RWPE1 (cell line): ENCODE data around the gene ZFYVE9.
A peak's percentile ranks its signal among the peaks of the same experiment; 100 is the strongest.

Experiments
- CTCF ChIA-PET: fragments of 350-600 bp; sonication (Branson Sonifier 250); formaldehyde crosslinking; extraction: SDS; loops from one replicate; lab custom pipeline; 2021; lab: Yijun Ruan, JAX
- POLR2A ChIA-PET: fragments of 400-600 bp; formaldehyde crosslinking; extraction: SDS; loops from one replicate; lab custom pipeline; 2020; ENCODE audit warnings: antibody characterized with exemption; ENCODE audit not compliant: low non-redundant PET; lab: Yijun Ruan, JAX
- DNase-seq: peaks from one replicate; pipeline ENCODE4 v3.0.0; 2012; ENCODE audit warnings: low spot score
- H3K27ac ChIP-seq: fragments of 450-650 bp; 2 replicates; pipeline ENCODE4 v1.5.1; 2017
- TF ChIP-seq, protein P1 (sequence below): fragments of 450-650 bp; conservative IDR thresholded peaks from 2 replicates; pipeline ENCODE4 v1.5.1; 2017; ENCODE audit warnings: low read depth, mild to moderate bottlenecking

The ZFYVE9 gene

DNA sequence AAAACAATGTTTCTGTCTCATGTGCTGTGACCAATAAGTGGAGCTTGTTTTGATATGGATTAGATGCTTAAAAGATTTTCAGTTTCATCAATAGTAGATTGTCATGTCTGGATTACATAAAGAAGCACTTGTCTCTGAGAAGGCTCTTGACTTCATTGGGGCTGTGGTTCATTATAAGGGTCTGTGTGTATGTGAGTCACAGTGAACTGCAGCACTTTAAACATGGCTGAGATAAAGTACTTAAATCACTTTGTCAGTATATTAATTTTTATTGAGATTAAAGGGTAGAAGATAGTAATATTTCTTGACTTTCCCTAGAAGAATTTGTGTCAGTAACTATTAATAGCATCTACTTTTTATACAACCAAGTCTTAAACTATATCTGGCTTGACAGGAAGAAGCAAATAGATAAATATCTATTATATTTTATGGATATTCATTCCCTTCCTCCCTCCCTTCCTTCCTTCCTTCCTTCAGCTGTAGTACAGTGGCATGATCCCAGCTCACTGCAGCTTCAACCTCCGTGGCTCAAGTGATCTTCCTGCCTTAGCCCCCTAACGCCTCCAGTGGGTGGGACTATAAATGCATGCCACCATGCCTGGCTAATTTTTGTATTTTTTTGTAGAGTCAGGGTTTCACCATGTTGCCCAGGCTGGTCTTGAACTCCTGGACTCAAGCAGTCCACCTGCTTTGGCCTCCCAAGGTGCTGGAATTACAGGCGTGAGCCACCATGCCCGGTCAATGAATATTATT, 48.8 kb downstream of the ZFYVE9 start:
- TF ChIP-seq, protein P1, sequence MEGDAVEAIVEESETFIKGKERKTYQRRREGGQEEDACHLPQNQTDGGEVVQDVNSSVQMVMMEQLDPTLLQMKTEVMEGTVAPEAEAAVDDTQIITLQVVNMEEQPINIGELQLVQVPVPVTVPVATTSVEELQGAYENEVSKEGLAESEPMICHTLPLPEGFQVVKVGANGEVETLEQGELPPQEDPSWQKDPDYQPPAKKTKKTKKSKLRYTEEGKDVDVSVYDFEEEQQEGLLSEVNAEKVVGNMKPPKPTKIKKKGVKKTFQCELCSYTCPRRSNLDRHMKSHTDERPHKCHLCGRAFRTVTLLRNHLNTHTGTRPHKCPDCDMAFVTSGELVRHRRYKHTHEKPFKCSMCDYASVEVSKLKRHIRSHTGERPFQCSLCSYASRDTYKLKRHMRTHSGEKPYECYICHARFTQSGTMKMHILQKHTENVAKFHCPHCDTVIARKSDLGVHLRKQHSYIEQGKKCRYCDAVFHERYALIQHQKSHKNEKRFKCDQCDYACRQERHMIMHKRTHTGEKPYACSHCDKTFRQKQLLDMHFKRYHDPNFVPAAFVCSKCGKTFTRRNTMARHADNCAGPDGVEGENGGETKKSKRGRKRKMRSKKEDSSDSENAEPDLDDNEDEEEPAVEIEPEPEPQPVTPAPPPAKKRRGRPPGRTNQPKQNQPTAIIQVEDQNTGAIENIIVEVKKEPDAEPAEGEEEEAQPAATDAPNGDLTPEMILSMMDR = no peak
- CTCF ChIA-PET = no interaction called here
- no peak for DNase-seq
- no peak overlapping the region for H3K27ac ChIP-seq
- POLR2A ChIA-PET = no interaction called here

DNA sequence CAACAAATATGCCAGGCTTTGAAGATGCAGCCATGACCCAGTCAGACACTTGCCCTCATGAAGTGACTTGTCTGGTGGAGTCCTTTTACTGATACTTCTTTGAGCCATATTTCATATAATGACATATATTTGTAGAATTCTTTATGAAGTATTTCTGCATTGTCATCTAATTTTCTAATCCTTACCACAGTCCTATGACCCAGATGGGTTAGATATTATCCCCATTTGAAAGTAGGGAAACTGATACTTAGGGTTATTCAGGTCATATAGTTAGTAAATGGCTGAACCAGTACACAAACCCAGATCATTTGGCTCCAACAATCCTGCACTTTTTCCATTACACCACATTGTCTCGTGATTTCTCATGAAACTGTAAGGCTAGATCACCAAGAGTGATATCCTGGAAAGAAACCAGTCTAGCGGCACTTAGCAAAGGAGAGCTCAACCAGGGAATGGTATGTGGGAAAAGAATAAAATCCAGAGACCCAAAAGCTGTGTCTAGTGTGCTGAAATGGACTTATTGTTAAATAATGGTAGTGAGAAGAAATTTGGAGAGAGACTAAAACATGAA, 49.6 kb downstream of the ZFYVE9 start:
- TF ChIP-seq, protein P1 = no peak
- H3K27ac ChIP-seq = no peak overlapping the region
- ChIA-PET CTCF (no interaction called here), POLR2A (no interaction called here)
- DNase-seq = no peak

DNA sequence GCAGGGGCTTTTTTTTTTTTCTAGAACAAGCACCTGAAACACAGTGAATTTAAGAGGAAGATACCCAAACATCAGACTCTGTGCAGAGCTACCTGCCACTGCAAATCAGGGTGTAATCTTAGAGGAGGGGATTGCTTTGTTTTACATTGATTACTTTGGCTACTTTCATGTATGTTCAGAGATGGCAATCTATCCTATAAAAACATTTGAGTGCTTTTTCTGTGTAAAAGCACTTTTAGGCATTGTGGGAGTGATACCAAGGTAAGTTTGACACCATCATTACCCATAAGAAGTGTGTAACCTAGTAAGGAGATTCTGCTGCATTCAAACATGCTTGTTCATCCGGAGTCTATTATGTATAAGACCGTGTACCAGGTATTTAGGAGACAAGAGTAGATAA, 50.1 kb downstream of the ZFYVE9 start:
- ChIA-PET POLR2A (no interaction called here), CTCF (interaction anchor here (0.6 kb wide), 1 partner anchor 36 kb away, joined by 6 read pairs; no protein-coding TSS in a partner anchor)
- TF ChIP-seq, protein P1 = no peak
- no peak overlapping the region for H3K27ac ChIP-seq
- no peak for DNase-seq

DNA sequence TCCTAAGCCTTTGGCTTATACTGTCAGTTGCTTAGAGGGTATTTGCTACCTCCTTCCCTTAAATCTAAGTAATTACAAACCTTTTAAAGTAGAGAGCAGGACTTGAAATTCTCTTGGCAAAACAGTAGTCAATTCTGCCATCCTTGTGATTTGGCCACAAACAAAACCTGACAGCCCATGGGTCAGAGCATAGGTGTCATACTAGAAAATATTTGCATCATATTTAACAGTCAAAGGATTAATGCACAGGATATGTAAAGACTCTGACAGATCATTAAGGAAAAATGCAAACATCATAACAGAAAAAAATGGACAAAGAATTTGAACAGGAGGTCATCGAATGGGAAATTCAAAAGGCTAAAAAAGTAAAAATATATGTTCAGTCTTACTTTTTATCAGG, 50.5 kb downstream of the ZFYVE9 start:
- CTCF ChIA-PET = interaction anchor here (0.6 kb wide), 1 partner anchor 36 kb away, joined by 6 read pairs; no protein-coding TSS in a partner anchor
- POLR2A ChIA-PET = no interaction called here
- no peak overlapping the region for H3K27ac ChIP-seq
- TF ChIP-seq, protein P1 = no peak
- peak; percentile 50 for DNase-seq

DNA sequence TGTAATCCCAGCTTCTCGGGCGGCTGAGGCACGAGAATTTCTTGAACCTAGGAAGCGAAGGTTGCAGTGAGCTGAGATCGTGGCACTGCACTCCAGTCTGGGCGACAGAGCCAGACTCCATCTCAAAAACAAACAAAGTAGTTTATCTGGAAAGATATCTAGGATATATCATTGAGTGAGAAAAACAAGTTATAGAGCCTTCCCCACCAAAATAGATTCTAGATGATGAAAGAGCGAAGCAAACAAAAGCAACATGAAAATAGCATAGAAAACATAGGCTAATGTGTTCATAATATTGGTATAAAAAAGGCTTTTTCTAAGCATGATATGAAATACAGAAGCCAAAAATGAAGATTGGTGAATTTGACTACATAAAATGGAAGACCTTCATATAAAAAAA, 52.1 kb downstream of the ZFYVE9 start:
- CTCF ChIA-PET = no interaction called here
- H3K27ac ChIP-seq = no peak overlapping the region
- TF ChIP-seq, protein P1 = no peak
- POLR2A ChIA-PET = no interaction called here
- DNase-seq = no peak

DNA sequence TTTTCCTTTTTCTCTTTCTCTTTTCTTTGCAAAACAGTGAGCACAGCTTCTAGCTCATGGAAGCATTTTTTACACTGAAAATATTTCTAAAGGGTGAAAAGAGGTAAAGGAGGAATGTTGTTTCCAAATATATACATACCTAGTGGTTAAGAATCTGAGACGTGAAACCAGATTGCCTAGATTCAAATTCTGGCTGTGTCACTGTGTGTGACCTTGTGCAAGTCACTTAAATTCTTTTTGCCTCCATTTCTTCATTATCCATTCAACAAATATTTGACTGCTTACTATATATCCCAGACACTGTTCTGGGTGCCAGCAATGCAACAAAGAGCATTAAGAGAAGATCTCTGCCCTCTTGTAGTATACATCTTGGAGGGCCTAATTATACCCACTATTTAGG, 53.3 kb downstream of the ZFYVE9 start:
- POLR2A ChIA-PET = no interaction called here
- H3K27ac ChIP-seq = no peak overlapping the region
- no peak for DNase-seq
- TF ChIP-seq, protein P1 = no peak
- CTCF ChIA-PET = interaction anchor here (0.5 to 0.7 kb wide), 2 partner anchors 66 to 1816 kb away, joined by 3 to 6 read pairs; no protein-coding TSS in a partner anchor
